Muscle layer of colon (tissue), 2 donors: ENCODE measurements around the gene CTBS.

Experiments
- H3K27ac ChIP-seq: one replicate; pipeline ENCODE4 v1.7.0; 2013; ENCODE audit warnings: low read depth, mild to moderate bottlenecking, low read length, moderate library complexity
- H3K27me3 ChIP-seq, 2 donors: one replicate each; pipeline ENCODE4 v1.7.0; 2013; ENCODE audit warnings: low read length in 2 of 2, mild to moderate bottlenecking in 2 of 2; ENCODE audit not compliant: insufficient read depth in 2 of 2, control insufficient read depth in 1 of 2
- H3K36me3 ChIP-seq: one replicate; pipeline ENCODE4 v1.7.0; 2013; ENCODE audit warnings: mild to moderate bottlenecking, low read length; ENCODE audit not compliant: insufficient read depth
- H3K4me1 ChIP-seq: one replicate; pipeline ENCODE4 v1.7.0; 2013; ENCODE audit warnings: mild to moderate bottlenecking, low read length; ENCODE audit not compliant: insufficient read depth
- H3K4me3 ChIP-seq, 2 donors: one replicate each; pipeline ENCODE4 v1.7.0; 2013; ENCODE audit warnings: low read length in 2 of 2, low read depth in 1 of 2, mild to moderate bottlenecking in 1 of 2, moderate library complexity in 1 of 2
- H3K9ac ChIP-seq: one replicate; pipeline ENCODE4 v1.7.0; 2013; ENCODE audit warnings: low read length
- H3K9me3 ChIP-seq: one replicate; pipeline ENCODE4 v1.7.0; 2013; ENCODE audit warnings: mild to moderate bottlenecking, low read length
- donor health status: abdominal sarcoma.
- donor health status: Adenocarcinoma of cecum.

The CTBS gene

GRCh38 chr1:84583648-84584047, 9.4 kb upstream of the CTBS start:
- no peak overlapping the region for H3K27ac ChIP-seq
- no peaks in the 10 kb centered on the region for H3K4me1 ChIP-seq

GRCh38 chr1:84582802-84583587, 8.8 kb upstream of the CTBS start:
- Histone ChIP-seq H3K4me1 (no peaks in the 10 kb centered on the region), H3K27ac (no peak overlapping the region), H3K27me3 (no peaks in the 10 kb centered on the region), H3K9me3 (no peaks in the 10 kb centered on the region), H3K9ac (no peak overlapping the region), H3K36me3 (no peaks in the 10 kb centered on the region), H3K4me3 (no peak overlapping the region)

More at GRCh38 chr1:84583648-84584047, 9.4 kb upstream of the CTBS start:
- Histone ChIP-seq H3K9ac (no peak overlapping the region), H3K4me3 (no peak overlapping the region), H3K9me3 (no peaks in the 10 kb centered on the region), H3K27me3 (no peaks in the 10 kb centered on the region), H3K36me3 (no peaks in the 10 kb centered on the region)

- no peak overlapping the region for H3K4me3 ChIP-seq
- H3K9ac ChIP-seq = no peak overlapping the region
- no peaks in the 10 kb centered on the region for H3K4me1 ChIP-seq
- no peaks in the 10 kb centered on the region for H3K27me3 ChIP-seq
- no peaks in the 10 kb centered on the region for H3K36me3 ChIP-seq
- H3K9me3 ChIP-seq = no peaks in the 10 kb centered on the region
- H3K27ac ChIP-seq = no peak overlapping the region
Observed at GRCh38 chr1:84581648-84582047, 7.4 kb upstream of the CTBS start.

- Histone ChIP-seq H3K27me3 (no peaks in the 10 kb centered on the region), H3K9me3 (no peaks in the 10 kb centered on the region), H3K27ac (peak overlapping the region; percentile 77), H3K4me3 (peak overlapping the region; percentile 20 to 48), H3K9ac (no peak overlapping the region), H3K36me3 (peaks cover 8% of the 10 kb centered on the region), H3K4me1 (peaks cover 12% of the 10 kb centered on the region)
Observed at GRCh38 chr1:84574936-84575335, 696 bp upstream of the CTBS start.

GRCh38 chr1:84573481-84573966, 716 bp downstream of the CTBS start:
- H3K27ac ChIP-seq = peak overlapping the region; percentile 88
- H3K36me3 ChIP-seq = peaks cover 16% of the 10 kb centered on the region
- H3K27me3 ChIP-seq = no peaks in the 10 kb centered on the region
- H3K9ac ChIP-seq = peak overlapping the region; percentile 99
- peak overlapping the region; percentile 59 to 65 for H3K4me3 ChIP-seq
- H3K9me3 ChIP-seq = no peaks in the 10 kb centered on the region
- H3K4me1 ChIP-seq = peaks cover 12% of the 10 kb centered on the region

- no peaks in the 10 kb centered on the region for H3K27me3 ChIP-seq
- peaks cover 17% of the 10 kb centered on the region for H3K36me3 ChIP-seq
- H3K9me3 ChIP-seq = no peaks in the 10 kb centered on the region
- H3K4me1 ChIP-seq = peaks cover 12% of the 10 kb centered on the region
- no peak overlapping the region for H3K9ac ChIP-seq
- no peak overlapping the region for H3K4me3 ChIP-seq
- H3K27ac ChIP-seq = no peak overlapping the region
Observed at GRCh38 chr1:84571150-84571535, 3.1 kb downstream of the CTBS start.

- H3K4me1 ChIP-seq = peaks cover 12% of the 10 kb centered on the region
- no peak overlapping the region for H3K4me3 ChIP-seq
- H3K27me3 ChIP-seq = no peaks in the 10 kb centered on the region
- H3K36me3 ChIP-seq = peaks cover 17% of the 10 kb centered on the region
- no peak overlapping the region for H3K27ac ChIP-seq
- H3K9me3 ChIP-seq = no peaks in the 10 kb centered on the region
- no peak overlapping the region for H3K9ac ChIP-seq
Observed at GRCh38 chr1:84570436-84571149, 3.6 kb downstream of the CTBS start.

GRCh38 chr1:84569216-84569615, 5.0 kb downstream of the CTBS start:
- Histone ChIP-seq H3K9ac (no peak overlapping the region), H3K27me3 (no peaks in the 10 kb centered on the region), H3K4me3 (no peak overlapping the region), H3K9me3 (no peaks in the 10 kb centered on the region), H3K36me3 (peaks cover 17% of the 10 kb centered on the region), H3K27ac (no peak overlapping the region), H3K4me1 (peaks cover 12% of the 10 kb centered on the region)

GRCh38 chr1:84550826-84551225, 23.4 kb downstream of the CTBS start:
- Histone ChIP-seq H3K4me1 (no peaks in the 10 kb centered on the region), H3K27ac (no peak overlapping the region), H3K9ac (no peak overlapping the region), H3K27me3 (no peaks in the 10 kb centered on the region), H3K36me3 (peaks cover 5% of the 10 kb centered on the region), H3K4me3 (no peak overlapping the region), H3K9me3 (no peaks in the 10 kb centered on the region)

GRCh38 chr1:84541679-84542078, 32.6 kb downstream of the CTBS start:
- Histone ChIP-seq H3K36me3 (peaks cover 6% of the 10 kb centered on the region), H3K4me1 (peaks cover 5% of the 10 kb centered on the region), H3K4me3 (no peak overlapping the region), H3K9me3 (no peaks in the 10 kb centered on the region), H3K9ac (no peak overlapping the region), H3K27me3 (no peaks in the 10 kb centered on the region), H3K27ac (no peak overlapping the region)

GRCh38 chr1:84540759-84541158, 33.5 kb downstream of the CTBS start:
- H3K36me3 ChIP-seq = peaks cover 6% of the 10 kb centered on the region
- H3K27me3 ChIP-seq = no peaks in the 10 kb centered on the region
- H3K4me1 ChIP-seq = peaks cover 5% of the 10 kb centered on the region
- no peak overlapping the region for H3K27ac ChIP-seq
- H3K4me3 ChIP-seq = no peak overlapping the region
- no peak overlapping the region for H3K9ac ChIP-seq
- no peaks in the 10 kb centered on the region for H3K9me3 ChIP-seq
